NCI-H1048 (cell line): Measurements from ENCODE around the gene ANKRD36.
"Not testable (repeated sequence)": the region's sequence is repeated elsewhere in the genome, so short reads cannot be mapped to it uniquely, and the experiment has no call there.

Source experiments
- DNase-seq: peaks from one replicate; lab custom pipeline; 2025; lab: John Stamatoyannopoulos, UW

The ANKRD36 gene

DNA sequence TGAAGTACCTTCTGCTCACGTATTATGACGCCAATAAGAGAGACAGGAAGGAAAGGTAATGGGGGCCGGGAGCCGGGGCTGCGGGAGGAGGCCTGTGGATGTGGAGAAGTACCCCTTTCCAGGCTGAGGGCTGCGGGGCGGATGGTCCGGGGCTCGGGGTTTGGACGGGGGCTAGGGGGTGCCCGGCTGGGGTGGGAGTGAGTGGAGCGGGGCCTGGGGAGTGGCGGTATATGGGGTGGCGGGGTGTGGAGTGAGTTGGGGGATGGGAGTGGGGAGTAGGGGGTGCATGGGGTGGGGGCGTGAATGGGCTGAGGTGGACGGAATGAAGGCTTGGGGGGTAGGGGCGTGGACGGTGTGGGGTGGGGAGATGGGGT is 916 bp downstream of the ANKRD36 start:
- DNase-seq: not testable (repeated sequence)

GRCh38 chr2:97129090-97129489 is 16.1 kb downstream of the ANKRD36 start:
- not testable (repeated sequence) for DNase-seq

- DNase-seq: not testable (repeated sequence)
Observed at GRCh38 chr2:97144016-97144415, 31.1 kb downstream of the ANKRD36 start.

- DNase-seq: not testable (repeated sequence)
Observed at GRCh38 chr2:97166548-97166947, 53.6 kb downstream of the ANKRD36 start.

DNA sequence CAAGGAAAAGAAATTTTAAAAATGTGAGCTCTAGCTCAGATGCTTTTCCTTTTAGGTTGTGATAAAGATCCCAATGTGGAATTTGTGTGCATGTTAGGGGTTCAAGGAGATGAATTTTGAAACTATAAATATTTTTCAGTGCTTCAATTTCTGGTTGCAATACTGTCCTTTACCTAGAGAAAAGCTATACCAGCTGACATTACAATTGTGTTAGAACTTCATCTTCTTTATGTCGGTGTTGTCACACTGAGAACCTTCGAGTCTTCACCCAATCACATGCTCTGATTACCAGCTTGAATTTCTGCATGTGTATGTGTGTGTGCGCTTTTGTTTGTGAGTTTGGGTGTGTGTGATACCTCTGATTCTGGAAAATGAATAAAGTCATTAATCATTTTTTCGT is 55.0 kb downstream of the ANKRD36 start:
- DNase-seq: not testable (repeated sequence)

GRCh38 chr2:97168583-97168982 is 55.6 kb downstream of the ANKRD36 start:
- DNase-seq: not testable (repeated sequence)

- DNase-seq: not testable (repeated sequence)
Observed at GRCh38 chr2:97180391-97180790, 67.4 kb downstream of the ANKRD36 start.

GRCh38 chr2:97195349-97195748 is 82.4 kb downstream of the ANKRD36 start:
- DNase-seq: not testable (repeated sequence)

DNA sequence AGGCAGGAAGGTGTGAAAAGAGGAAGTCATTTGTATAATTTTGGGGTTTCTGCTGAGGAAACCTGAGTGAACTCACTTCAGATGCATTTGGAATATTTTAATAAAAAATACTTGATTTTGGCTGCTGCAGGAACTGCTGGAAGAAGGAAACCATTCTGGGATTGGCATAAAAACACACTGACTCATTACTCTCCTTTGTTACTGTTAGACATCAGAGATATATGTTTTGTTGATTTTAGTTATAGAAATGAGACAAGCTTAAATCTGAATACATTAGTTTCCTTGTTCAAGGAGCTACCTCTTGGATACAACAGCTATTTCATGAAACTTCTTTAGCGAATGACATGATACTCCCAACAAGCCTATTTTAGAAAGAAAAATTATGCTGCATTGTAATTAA is 84.3 kb downstream of the ANKRD36 start:
- not testable (repeated sequence) for DNase-seq

GRCh38 chr2:97200887-97201286 is 87.9 kb downstream of the ANKRD36 start:
- DNase-seq: not testable (repeated sequence)

GRCh38 chr2:97202643-97203250 is 89.8 kb downstream of the ANKRD36 start:
- not testable (repeated sequence) for DNase-seq

- no peak for DNase-seq
Observed at GRCh38 chr2:97210325-97210724, 97.4 kb downstream of the ANKRD36 start.

GRCh38 chr2:97215025-97215424 is 102.1 kb downstream of the ANKRD36 start:
- DNase-seq: not testable (repeated sequence)

- not testable (repeated sequence) for DNase-seq
Observed at GRCh38 chr2:97230848-97231585, 118.1 kb downstream of the ANKRD36 start.

- not testable (repeated sequence) for DNase-seq
Observed at GRCh38 chr2:97232981-97233380, 120.0 kb downstream of the ANKRD36 start.

DNA sequence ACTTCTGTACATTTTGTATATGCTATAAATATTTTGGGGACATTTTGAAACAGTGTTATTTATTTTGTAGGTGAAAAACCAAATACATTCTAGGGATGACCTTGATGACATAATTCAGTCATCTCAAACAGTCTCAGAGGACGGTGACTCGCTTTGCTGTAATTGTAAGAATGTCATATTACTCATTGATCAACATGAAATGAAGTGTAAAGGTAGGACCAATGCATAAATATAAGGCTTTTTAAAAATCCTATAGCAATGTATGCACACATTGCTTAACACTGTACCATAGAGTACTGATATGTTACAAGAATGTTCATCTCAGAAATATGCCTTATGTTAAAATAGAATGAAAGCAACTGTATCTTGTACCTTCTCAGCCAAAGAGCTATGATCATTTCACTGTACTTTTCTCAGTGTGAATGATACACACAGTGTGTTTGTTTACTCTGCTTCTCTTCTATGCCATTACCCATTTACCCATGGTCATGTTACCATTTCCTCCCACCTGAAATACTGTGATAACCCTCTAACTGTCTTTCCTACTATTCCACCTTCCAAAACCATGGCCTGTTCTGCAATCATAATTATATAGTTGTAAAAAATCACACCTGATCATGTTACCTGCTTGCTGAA is 120.8 kb downstream of the ANKRD36 start:
- DNase-seq: not testable (repeated sequence)

GRCh38 chr2:97261192-97261591 is 148.2 kb downstream of the ANKRD36 start:
- DNase-seq: not testable (repeated sequence)

DNA sequence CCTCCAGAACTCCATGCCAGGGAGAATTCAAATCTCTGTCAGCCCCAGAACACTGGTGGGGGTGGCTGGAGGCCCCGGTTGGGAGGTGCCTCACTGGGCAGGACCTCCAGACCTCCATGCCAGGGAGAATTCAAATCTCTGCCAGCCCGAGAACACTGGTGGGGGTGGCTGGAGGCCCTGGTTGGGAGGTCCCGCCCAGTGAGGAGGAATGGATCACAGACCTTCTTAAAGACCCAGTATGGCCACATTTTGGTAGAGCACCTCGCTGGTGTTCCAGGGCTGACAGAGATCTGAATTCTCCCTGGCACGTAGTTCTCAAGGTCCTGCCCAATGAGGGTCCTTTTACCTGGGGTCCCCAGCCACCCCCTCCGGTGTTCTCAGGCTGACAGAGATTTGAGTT is 153.5 kb downstream of the ANKRD36 start:
- not testable (repeated sequence) for DNase-seq

DNA sequence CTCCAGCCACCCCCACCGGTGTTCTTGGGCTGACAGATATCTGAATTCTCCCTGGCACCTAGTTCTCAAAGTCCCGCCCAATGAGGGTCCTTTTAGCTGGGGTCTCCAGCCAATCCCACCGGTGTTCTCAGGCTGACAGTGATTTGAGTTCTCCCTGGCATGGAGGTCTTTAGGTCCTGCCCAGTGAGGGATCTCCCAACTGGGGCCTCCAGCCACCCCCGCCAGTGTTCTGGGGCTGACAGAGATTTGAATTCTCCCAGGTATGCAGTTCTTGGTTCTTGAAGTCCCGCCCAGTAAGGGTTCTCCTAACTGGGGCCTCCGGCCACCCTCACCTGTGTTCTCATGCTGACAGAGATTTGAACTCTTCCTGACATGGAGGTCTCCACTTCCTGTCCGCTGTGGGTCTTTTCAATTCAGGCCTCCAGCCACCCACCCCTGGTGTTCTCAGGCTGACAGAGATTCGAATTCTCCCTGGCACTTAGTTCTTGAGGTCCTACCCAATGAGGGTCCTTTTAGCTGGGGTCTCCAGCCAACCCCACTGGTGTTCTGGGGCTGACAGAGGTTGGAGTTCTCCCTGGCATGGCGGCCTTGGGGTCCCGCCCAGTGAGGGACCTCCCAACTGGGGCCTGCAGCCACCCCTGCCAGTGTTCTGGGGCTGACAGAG is 154.6 kb downstream of the ANKRD36 start:
- DNase-seq: no peak

DNA sequence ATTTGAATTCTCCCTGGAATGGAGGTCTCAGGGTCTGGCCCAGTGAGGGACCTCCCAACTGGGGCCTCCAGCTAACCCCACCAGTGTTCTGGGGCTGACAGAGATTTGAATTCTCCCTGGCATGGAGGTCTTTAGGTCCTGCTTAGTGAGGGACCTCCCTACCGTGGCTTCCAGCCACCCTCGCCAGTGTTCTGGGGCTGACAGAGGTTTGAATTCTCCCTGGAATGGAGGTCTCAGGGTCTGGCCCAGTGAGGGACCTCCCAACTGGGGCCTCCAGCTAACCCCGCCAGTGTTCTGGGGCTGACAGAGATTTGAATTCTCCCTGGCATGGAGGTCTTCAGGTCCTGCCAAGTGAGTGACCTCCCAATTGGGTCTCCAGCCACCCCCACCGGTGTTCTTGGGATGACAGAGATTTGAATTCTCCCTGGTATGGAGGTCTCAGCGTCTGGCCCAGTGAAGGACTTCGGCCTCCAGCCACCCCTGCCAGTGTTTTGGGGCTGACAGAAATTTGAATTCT is 155.2 kb downstream of the ANKRD36 start:
- DNase-seq: not testable (repeated sequence)

DNA sequence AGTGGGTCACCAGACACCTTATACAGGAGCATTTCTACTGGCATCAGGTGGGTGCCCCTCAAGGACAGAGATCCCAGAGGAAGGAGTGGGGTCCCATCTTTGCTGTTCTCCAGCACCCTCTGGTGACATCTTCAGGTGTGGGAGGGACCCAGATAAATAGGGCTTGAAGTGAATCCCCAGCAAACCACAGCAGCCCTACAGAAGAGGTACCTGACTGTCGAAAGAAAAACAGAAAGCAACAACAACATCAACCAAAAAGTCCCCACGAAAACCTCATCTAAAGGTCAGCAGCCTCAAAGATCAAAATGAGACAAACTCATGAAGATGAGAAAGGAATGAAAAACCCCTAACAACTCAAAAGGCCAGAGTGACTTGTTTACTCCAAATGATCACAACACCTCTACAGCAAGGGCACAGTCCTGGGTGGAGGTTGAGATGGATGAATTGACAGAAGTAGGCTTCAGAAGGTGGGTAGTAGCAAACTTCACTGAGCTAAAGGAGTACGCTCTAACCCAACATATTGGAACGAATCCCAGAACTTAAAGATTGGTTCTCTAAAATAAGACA is 163.4 kb downstream of the ANKRD36 start:
- DNase-seq: not testable (repeated sequence)

- not testable (repeated sequence) for DNase-seq
Observed at GRCh38 chr2:97285187-97285586, 172.2 kb downstream of the ANKRD36 start.
